ENCODE data around the gene DCAF4.

DNA sequence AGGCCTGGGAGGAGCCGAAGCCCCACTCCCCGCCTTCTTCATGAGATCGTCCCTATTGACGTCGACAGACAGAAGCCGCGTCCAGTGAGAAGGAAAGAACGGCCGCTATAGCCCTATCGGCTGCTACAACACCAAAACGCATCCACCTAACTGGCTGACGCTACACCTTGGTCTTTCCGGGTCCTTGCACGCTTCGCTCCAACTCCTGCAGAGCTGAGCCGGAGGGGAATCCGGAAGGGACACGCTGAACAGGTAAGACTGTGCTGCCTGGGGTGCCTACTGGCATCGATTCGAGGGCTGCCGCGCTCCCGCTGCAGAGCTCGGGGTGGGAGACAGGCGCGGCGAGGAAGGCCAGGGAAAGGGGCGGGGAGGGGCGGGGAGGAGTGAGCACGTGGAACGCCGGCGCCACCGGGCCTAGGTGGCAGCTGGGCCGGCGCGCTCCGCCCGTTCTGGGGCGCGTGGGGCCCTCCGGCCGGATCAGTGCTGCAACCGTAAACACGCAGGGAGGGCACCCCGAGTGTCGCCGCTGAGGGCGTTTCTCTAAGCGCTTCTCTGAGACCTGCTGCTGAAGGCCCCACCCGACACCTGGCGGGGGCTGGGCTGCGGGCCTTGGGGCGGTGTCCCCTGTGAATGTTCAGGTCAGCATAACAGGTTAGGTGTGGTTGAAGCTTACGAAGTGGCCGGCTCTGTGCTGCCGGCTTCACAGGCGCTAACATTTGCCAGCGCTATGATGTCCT, at the start of gene DCAF4:
- no peak for TF ChIP-seq CTCF (IDR thresholded peaks at IDR 0.05)
- peak in 2 of 3 donors; percentile 19 to 43 for TF ChIP-seq POLR2AphosphoS5 (IDR thresholded peaks at IDR 0.05)
